ENCODE results near the gene TNFRSF25. TPM values are rescaled to one million over a fixed set of nuclear protein-coding genes. Genes with fewer than 3 reads are reported as not detected.

TNFRSF25 gene
- total and polyA plus RNA-seq, 9 of the 15 experiments (the other 6 are each of a cell fraction or from before 2014, with no cell fraction given): 0.24 to 0.49 TPM; not detected in 7

DNA sequence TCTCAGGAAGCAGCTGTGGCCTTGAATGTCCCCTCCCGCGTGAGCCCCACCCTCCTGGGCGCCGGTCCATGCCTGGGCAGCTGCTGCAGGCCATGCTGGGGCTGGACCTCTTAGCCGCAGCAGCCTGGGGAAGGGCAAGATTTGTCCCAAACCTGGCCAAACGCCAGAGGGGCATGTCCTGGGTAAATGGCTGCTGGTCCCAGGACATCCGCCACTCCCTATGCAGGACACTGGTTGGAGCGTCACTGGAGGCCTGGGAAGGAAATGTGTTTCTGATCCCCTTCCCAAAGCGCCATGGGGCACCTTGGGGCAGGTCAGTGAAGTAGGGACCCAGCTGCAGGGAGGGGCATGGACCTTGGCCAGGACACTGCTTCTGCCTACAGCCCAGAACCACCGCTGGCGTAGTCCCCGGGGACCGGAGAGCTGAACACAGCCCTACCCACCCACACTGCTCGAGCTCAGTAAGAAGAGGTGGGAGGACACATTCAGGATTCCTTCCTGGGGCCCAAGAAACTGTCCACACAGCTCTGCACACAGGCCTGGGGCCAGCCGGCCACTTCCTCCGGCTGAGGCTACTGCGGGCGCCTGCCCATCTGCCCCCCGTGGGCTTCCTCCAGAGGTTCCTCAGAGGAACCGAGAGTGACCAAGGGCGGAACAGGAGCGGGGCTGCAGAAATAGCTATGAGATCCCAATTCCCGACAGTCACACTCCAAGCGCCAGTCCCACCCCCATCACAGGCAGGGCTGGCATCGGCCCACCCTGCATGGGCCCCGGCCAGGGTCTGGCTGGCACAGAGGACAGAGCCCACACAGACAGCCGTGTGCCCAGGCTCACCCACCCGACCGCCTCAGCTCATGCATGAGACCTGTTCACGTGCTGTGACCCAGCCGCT lies 36.3 kb upstream of the TNFRSF25 start:
- H3K27ac ChIP-seq (ENCODE audit: extremely low read depth, low read depth, low read length): no peak overlapping the region
- peak; percentile 70 for TF ChIP-seq NFIC (IDR thresholded peaks at IDR 0.05)
- no peak for TF ChIP-seq MECOM (CRISPR knock-in tag; IDR thresholded peaks at IDR 0.05)
- no peak overlapping the region for H3K4me2 ChIP-seq (ENCODE audit: insufficient read depth, low read length)
- no peak overlapping the region for H3K4me3 ChIP-seq
- DNase-seq (ENCODE audit: extremely low read depth in 1 of 4, low spot score in 3 of 4): no peak
- ATAC-seq: peak; percentile 2; the same call in 1 of the 3 replicates
- intact Hi-C loops (cut with micrococcal nuclease): loop anchor here (2.0 kb wide), 1 partner anchor 15 kb away; no protein-coding TSS in a partner anchor
- no peak overlapping the region for H2AFZ ChIP-seq (ENCODE audit: low read depth, low read length)
- WGBS (ENCODE audit: insufficient coverage, low coverage, missing lambda C conversion rate): 7% methylated on average over 31 of the region's 31 CpGs
- BruUV-seq (replicated peaks): no TSS peak
- H4K20me1 ChIP-seq (replicated peaks; ENCODE audit: control insufficient read depth, insufficient read depth, low read length): peaks cover 40% of the 10 kb centered on the region
- no peaks in the 10 kb centered on the region for H3K9me3 ChIP-seq (replicated peaks; ENCODE audit: control insufficient read depth, insufficient read depth, low read depth, low read length)
- FAIRE-seq: no peak
- H3K9ac ChIP-seq (ENCODE audit: insufficient read depth in 1 of 2, low read depth in 2 of 2, low read length in 2 of 2): peak overlapping the region in 1 of 2 experiments; percentile 40; a peak in 1 of 4 replicates
- H3K4me1 ChIP-seq (replicated peaks in 1 of 2; ENCODE audit: control insufficient read depth in 2 of 2, insufficient read depth in 2 of 2, low read length in 2 of 2): peaks cover 0 to 61% of the 10 kb centered on the region in 2 experiments; a peak in 2 of 5 replicates
- no peaks in the 10 kb centered on the region for H3K9me1 ChIP-seq (ENCODE audit: control insufficient read depth, insufficient read depth, low read length)
- no peaks in the 10 kb centered on the region for H3K36me3 ChIP-seq (ENCODE audit: control insufficient read depth, insufficient read depth, low read length)
- POLR2A ChIA-PET: interaction anchor here (0.6 to 6.1 kb wide), 6 partner anchors 8 to 86 kb away, joined by 3 to 57 read pairs (median 3); no protein-coding TSS in a partner anchor
- H3K27me3 ChIP-seq (ENCODE audit: control insufficient read depth in 2 of 2, insufficient read depth in 2 of 2, low read length in 2 of 2): peaks cover 74 to 90% of the 10 kb centered on the region in 2 experiments
- CTCF ChIA-PET (ENCODE audit: low intra/inter-chr PET ratio): no interaction called here
- in situ Hi-C loops (cut with MboI): no loop called here
- no peaks in the 10 kb centered on the region for H3K79me2 ChIP-seq (ENCODE audit: control insufficient read depth, insufficient read depth, low read length)

DNA sequence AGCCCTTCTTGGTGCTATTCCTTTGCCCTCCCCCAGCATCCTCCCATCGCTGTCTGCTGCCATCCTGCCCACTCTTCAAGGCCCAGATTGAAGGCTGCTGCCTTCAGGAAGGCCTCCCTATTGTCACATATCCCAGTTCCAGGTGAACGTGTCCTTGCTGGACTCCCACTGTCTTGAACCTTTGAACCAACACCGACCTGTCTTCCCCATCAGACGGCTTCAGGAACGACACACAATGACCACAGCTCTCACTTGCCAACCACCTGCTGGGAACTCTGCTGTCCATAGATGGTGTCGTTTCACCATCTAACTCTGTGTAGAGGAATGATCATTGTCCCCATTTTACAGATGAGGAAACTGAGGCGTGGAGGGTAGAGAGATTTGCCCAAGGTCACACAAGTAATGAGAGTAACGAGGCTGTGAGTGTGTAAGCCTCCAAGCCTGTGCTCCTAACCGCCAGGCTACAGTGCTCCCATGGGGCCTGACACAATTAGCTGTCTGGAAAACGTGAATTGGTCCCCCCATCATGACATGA lies 35.4 kb upstream of the TNFRSF25 start:
- peaks cover 40% of the 10 kb centered on the region for H4K20me1 ChIP-seq (replicated peaks; ENCODE audit: control insufficient read depth, insufficient read depth, low read length)
- H3K9ac ChIP-seq (ENCODE audit: insufficient read depth in 1 of 2, low read depth in 2 of 2, low read length in 2 of 2): 0 out of 4 replicates have a peak overlapping the region, but pooled peaks of 1 of the 2 experiments have one; percentile 62
- ChIA-PET POLR2A (interaction anchor here (1.4 kb wide), 1 partner anchor 11 kb away, joined by 5 read pairs; no protein-coding TSS in a partner anchor), CTCF (ENCODE audit: low intra/inter-chr PET ratio) (no interaction called here)
- no peak overlapping the region for H3K27ac ChIP-seq (ENCODE audit: extremely low read depth, low read depth, low read length)
- peaks cover 0 to 69% of the 10 kb centered on the region in 2 experiments; a peak in 2 of 5 replicates for H3K4me1 ChIP-seq (replicated peaks in 1 of 2; ENCODE audit: control insufficient read depth in 2 of 2, insufficient read depth in 2 of 2, low read length in 2 of 2)
- no peak for DNase-seq (ENCODE audit: extremely low read depth in 1 of 4, low spot score in 3 of 4)
- H3K79me2 ChIP-seq (ENCODE audit: control insufficient read depth, insufficient read depth, low read length): no peaks in the 10 kb centered on the region
- no peaks in the 10 kb centered on the region for H3K9me3 ChIP-seq (replicated peaks; ENCODE audit: control insufficient read depth, insufficient read depth, low read depth, low read length)
- intact Hi-C loops (cut with micrococcal nuclease): no loop called here
- H3K4me3 ChIP-seq: no peak overlapping the region
- ATAC-seq: no peak
- 3% methylated on average over 10 of the region's 10 CpGs for WGBS (ENCODE audit: insufficient coverage, low coverage, missing lambda C conversion rate)
- in situ Hi-C loops (cut with MboI): no loop called here
- FAIRE-seq: peak; percentile 75
- H3K4me2 ChIP-seq (ENCODE audit: insufficient read depth, low read length): no peak overlapping the region
- no peak overlapping the region for H2AFZ ChIP-seq (ENCODE audit: low read depth, low read length)
- no peaks in the 10 kb centered on the region for H3K9me1 ChIP-seq (ENCODE audit: control insufficient read depth, insufficient read depth, low read length)
- no TSS peak for BruUV-seq (replicated peaks)
- peaks cover 74 to 88% of the 10 kb centered on the region in 2 experiments for H3K27me3 ChIP-seq (ENCODE audit: control insufficient read depth in 2 of 2, insufficient read depth in 2 of 2, low read length in 2 of 2)
- H3K36me3 ChIP-seq (ENCODE audit: control insufficient read depth, insufficient read depth, low read length): no peaks in the 10 kb centered on the region
- TF ChIP-seq KDM1A (IDR thresholded peaks at IDR 0.05) (peak; percentile 85 to 90), BRF1 (IDR thresholded peaks at IDR 0.05; ENCODE audit: borderline replicate concordance, extremely low read depth, insufficient read length) (no peak), FOXA3 (CRISPR knock-in tag; conservative IDR thresholded peaks at IDR 0.05 in 1 of 2, IDR thresholded peaks at IDR 0.05 in 1 of 2) (no peak)
- TF ChIP-seq, protein P1, sequence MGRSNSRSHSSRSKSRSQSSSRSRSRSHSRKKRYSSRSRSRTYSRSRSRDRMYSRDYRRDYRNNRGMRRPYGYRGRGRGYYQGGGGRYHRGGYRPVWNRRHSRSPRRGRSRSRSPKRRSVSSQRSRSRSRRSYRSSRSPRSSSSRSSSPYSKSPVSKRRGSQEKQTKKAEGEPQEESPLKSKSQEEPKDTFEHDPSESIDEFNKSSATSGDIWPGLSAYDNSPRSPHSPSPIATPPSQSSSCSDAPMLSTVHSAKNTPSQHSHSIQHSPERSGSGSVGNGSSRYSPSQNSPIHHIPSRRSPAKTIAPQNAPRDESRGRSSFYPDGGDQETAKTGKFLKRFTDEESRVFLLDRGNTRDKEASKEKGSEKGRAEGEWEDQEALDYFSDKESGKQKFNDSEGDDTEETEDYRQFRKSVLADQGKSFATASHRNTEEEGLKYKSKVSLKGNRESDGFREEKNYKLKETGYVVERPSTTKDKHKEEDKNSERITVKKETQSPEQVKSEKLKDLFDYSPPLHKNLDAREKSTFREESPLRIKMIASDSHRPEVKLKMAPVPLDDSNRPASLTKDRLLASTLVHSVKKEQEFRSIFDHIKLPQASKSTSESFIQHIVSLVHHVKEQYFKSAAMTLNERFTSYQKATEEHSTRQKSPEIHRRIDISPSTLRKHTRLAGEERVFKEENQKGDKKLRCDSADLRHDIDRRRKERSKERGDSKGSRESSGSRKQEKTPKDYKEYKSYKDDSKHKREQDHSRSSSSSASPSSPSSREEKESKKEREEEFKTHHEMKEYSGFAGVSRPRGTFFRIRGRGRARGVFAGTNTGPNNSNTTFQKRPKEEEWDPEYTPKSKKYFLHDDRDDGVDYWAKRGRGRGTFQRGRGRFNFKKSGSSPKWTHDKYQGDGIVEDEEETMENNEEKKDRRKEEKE (IDR thresholded peaks at IDR 0.05; ENCODE audit: borderline replicate concordance in 1 of 2, control insufficient read depth in 1 of 2, low read depth in 2 of 2, low read length in 1 of 2): no peak
- TF ChIP-seq, protein P2, sequence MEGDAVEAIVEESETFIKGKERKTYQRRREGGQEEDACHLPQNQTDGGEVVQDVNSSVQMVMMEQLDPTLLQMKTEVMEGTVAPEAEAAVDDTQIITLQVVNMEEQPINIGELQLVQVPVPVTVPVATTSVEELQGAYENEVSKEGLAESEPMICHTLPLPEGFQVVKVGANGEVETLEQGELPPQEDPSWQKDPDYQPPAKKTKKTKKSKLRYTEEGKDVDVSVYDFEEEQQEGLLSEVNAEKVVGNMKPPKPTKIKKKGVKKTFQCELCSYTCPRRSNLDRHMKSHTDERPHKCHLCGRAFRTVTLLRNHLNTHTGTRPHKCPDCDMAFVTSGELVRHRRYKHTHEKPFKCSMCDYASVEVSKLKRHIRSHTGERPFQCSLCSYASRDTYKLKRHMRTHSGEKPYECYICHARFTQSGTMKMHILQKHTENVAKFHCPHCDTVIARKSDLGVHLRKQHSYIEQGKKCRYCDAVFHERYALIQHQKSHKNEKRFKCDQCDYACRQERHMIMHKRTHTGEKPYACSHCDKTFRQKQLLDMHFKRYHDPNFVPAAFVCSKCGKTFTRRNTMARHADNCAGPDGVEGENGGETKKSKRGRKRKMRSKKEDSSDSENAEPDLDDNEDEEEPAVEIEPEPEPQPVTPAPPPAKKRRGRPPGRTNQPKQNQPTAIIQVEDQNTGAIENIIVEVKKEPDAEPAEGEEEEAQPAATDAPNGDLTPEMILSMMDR (IDR thresholded peaks at IDR 0.05 in 2 of 3, conservative IDR thresholded peaks at IDR 0.05 in 1 of 3; ENCODE audit: insufficient read depth in 2 of 3, low read depth in 1 of 3, low read length in 3 of 3): peak in 1 of 3 experiments; percentile 17; a peak in 1 of 6 replicates
